HCT116 (cell line): ENCODE data around the gene SLC22A12. TPM values are rescaled to one million over a fixed set of nuclear protein-coding genes. Genes with fewer than 3 reads are reported as not detected.

Source experiments
- ATAC-seq: fragments of 200-7000 bp; cut with Tn5 transposase; 2 replicates; pipeline ENCODE4 v1.9.1; 2020; ENCODE audit warnings: mild to moderate bottlenecking, moderate library complexity
- BruUV-seq: library from RNA; stranded (reverse); fragments of 400-500 nt; replicated peaks from 2 replicates; lab custom pipeline; 2021; lab: Mats Ljungman, UMichigan
- CTCF ChIA-PET: fragments of 300-600 bp; sonication (Branson Sonifier 250); formaldehyde crosslinking; loops from one replicate; lab custom pipeline; 2021; ENCODE audit warnings: antibody characterized with exemption; lab: Charles Lee
- POLR2A ChIA-PET: fragments of 300-600, 350-600 bp; sonication (Branson Sonifier 250); formaldehyde crosslinking; loops from one replicate; lab custom pipeline; 2021; ENCODE audit warnings: antibody characterized with exemption; lab: Charles Lee
- RAD21 ChIA-PET, 2 experiments: fragments of 300-600 bp; sonication (Branson Sonifier 250); formaldehyde crosslinking; loops; one replicate each; lab custom pipeline; 2023; ENCODE audit warnings: low total read pairs in 2 of 2; ENCODE audit not compliant: uncharacterized antibody in 2 of 2, unreplicated experiment in 2 of 2, low non-redundant PET in 1 of 2; lab: Charles Lee
- DNase-seq: peaks from one replicate; pipeline ENCODE4 v3.0.0-alpha.2; 2010; ENCODE audit warnings: low read depth, low spot score
- H2AFZ ChIP-seq: fragments of 200-600 bp; shearing (Covaris generic), sonication (generic); 2 replicates; pipeline ENCODE4 v1.6.1; 2017; ENCODE audit warnings: low read depth, mixed run types, mixed read lengths, antibody characterized with exemption, low read length; ENCODE audit not compliant: poor library complexity, severe bottlenecking
- H3K27ac ChIP-seq: 2 replicates; pipeline ENCODE4 v1.5.1; 2012; ENCODE audit warnings: low read depth, low read length
- H3K27me3 ChIP-seq: fragments of 200-600 bp; sonication (generic); 2 replicates; pipeline ENCODE4 v1.6.1; 2016; ENCODE audit warnings: mixed run types, low read length, mixed read lengths; ENCODE audit not compliant: insufficient read depth
- H3K36me3 ChIP-seq, 2 experiments: fragments of 200-500 bp in 1 of 2; fragments of 200-600 bp in 1 of 2; sonication (Bioruptor generic) in 1 of 2; sonication (generic) in 1 of 2; 2 replicates each; pipeline versions ENCODE4 v1.5.1 to v1.6.1; 2014 to 2016; ENCODE audit warnings: low read length in 2 of 2, inconsistent platforms in 1 of 2, mixed read lengths in 1 of 2, mixed run types in 1 of 2; ENCODE audit not compliant: insufficient read depth in 2 of 2, control insufficient read depth in 1 of 2
- H3K4me1 ChIP-seq, 2 experiments: fragments of 200-600 bp in 1 of 2; sonication (generic) in 1 of 2; 2 replicates each; pipeline versions ENCODE4 v1.5.1 to v1.6.1; 2012 to 2017; ENCODE audit warnings: low read length in 2 of 2, inconsistent platforms in 1 of 2, mild to moderate bottlenecking in 1 of 2, mixed read lengths in 1 of 2, mixed run types in 1 of 2, moderate library complexity in 1 of 2; ENCODE audit not compliant: insufficient read depth in 2 of 2, control insufficient read depth in 1 of 2
- H3K4me2 ChIP-seq: fragments of 200-600 bp; sonication (generic); 2 replicates; pipeline ENCODE4 v1.6.1; 2017; ENCODE audit warnings: mixed run types, low read length, mixed read lengths
- H3K4me3 ChIP-seq, 2 experiments: fragments of 200-600 bp in 1 of 2; sonication (generic) in 1 of 2; replicated peaks in 1 of 2; 2 replicates each; pipeline ENCODE4 v1.5.1; 2011 to 2016; ENCODE audit warnings: low read length in 2 of 2, control low read depth in 1 of 2, low read depth in 1 of 2, mild to moderate bottlenecking in 1 of 2, mixed read lengths in 1 of 2, mixed run types in 1 of 2
- H3K79me2 ChIP-seq: fragments of 200-600 bp; sonication (generic); 2 replicates; pipeline ENCODE4 v1.6.1; 2017; ENCODE audit warnings: mild to moderate bottlenecking, mixed run types, low read length, moderate library complexity, mixed read lengths; ENCODE audit not compliant: insufficient read depth
- H3K9ac ChIP-seq: fragments of 200-600 bp; sonication (generic); 2 replicates; pipeline ENCODE4 v1.6.1; 2016; ENCODE audit warnings: low read length, mixed read lengths
- H3K9me2 ChIP-seq: fragments of 200-600 bp; sonication (generic), shearing (Covaris generic); 2 replicates; pipeline ENCODE4 v1.6.1; 2017; ENCODE audit warnings: mixed run types, mild to moderate bottlenecking, moderate library complexity; ENCODE audit not compliant: insufficient read depth
- H3K9me3 ChIP-seq, 2 experiments: fragments of 200-500 bp in 1 of 2; fragments of 200-600 bp in 1 of 2; sonication (Bioruptor generic) in 1 of 2; sonication (generic) in 1 of 2; 2 replicates each; pipeline ENCODE4 v1.6.1; 2014 to 2017; ENCODE audit warnings: low read length in 2 of 2, mixed read lengths in 2 of 2, inconsistent platforms in 1 of 2, low read depth in 1 of 2, mild to moderate bottlenecking in 1 of 2, mixed run types in 1 of 2, moderate library complexity in 1 of 2; ENCODE audit not compliant: control insufficient read depth in 1 of 2, insufficient read depth in 1 of 2
- H4K20me1 ChIP-seq: fragments of 200-600 bp; sonication (generic), shearing (Covaris generic); 2 replicates; pipeline ENCODE4 v1.6.1; 2017; ENCODE audit warnings: mixed run types, mild to moderate bottlenecking, moderate library complexity; ENCODE audit not compliant: insufficient read depth
- CBX3 ChIP-seq: IDR thresholded peaks from 2 replicates; pipeline ENCODE4 v1.6.1; 2012; ENCODE audit warnings: low read depth
- CEBPB ChIP-seq: IDR thresholded peaks from 2 replicates; pipeline ENCODE4 v1.6.1; 2012; ENCODE audit warnings: low read depth
- ELF1 ChIP-seq: IDR thresholded peaks from 2 replicates; pipeline ENCODE4 v1.6.1; 2012; ENCODE audit warnings: low read depth, borderline replicate concordance
- EZH2 ChIP-seq: fragments of 200-600 bp; sonication (generic); IDR thresholded peaks from 2 replicates; pipeline ENCODE4 v1.6.1; 2017; ENCODE audit warnings: antibody characterized with exemption, mixed run types
- EZH2phosphoT487 ChIP-seq: fragments of 200-600 bp; IDR thresholded peaks from 2 replicates; pipeline ENCODE4 v1.6.1; 2018; ENCODE audit warnings: antibody characterized with exemption, borderline replicate concordance
- FOSL1 ChIP-seq: IDR thresholded peaks from 2 replicates; pipeline ENCODE4 v1.6.1; 2012; ENCODE audit warnings: low read depth
- JUND ChIP-seq: IDR thresholded peaks from 2 replicates; pipeline ENCODE4 v1.6.1; 2012
- POLR2AphosphoS5 ChIP-seq: IDR thresholded peaks from 2 replicates; pipeline ENCODE4 v1.6.1; 2011; ENCODE audit warnings: mild to moderate bottlenecking, low read depth, low read length, moderate library complexity
- RAD21 ChIP-seq: IDR thresholded peaks from 2 replicates; pipeline ENCODE4 v1.6.1; 2012; ENCODE audit warnings: low read depth, mild to moderate bottlenecking
- REST ChIP-seq: IDR thresholded peaks from 2 replicates; pipeline ENCODE4 v1.6.1; 2012; ENCODE audit warnings: low read depth
- SIN3A ChIP-seq: IDR thresholded peaks from 2 replicates; pipeline ENCODE4 v1.6.1; 2012; ENCODE audit warnings: low read depth
- SP1 ChIP-seq: IDR thresholded peaks from 2 replicates; pipeline ENCODE4 v1.6.1; 2012; ENCODE audit warnings: low read depth
- SRF ChIP-seq: IDR thresholded peaks from 2 replicates; pipeline ENCODE4 v1.6.1; 2012; ENCODE audit warnings: low read depth
- TCF7L2 ChIP-seq: IDR thresholded peaks from 2 replicates; pipeline ENCODE4 v1.7.0; 2011; ENCODE audit warnings: borderline replicate concordance, inconsistent platforms; ENCODE audit not compliant: insufficient read depth, insufficient read length; ENCODE audit errors: extremely low read depth
- YY1 ChIP-seq: IDR thresholded peaks from 2 replicates; pipeline ENCODE4 v1.6.1; 2011; ENCODE audit warnings: low read length, low read depth, moderate library complexity, mild to moderate bottlenecking; ENCODE audit not compliant: insufficient replicate concordance; ENCODE audit errors: extremely low read depth
- ZFX ChIP-seq: fragments of 450-650 bp; IDR thresholded peaks from 2 replicates; pipeline ENCODE4 v1.6.1; 2017
- ZNF274 ChIP-seq: fragments of 200-500 bp; sonication (Bioruptor generic); IDR thresholded peaks from 2 replicates; pipeline ENCODE4 v1.6.1; 2014; ENCODE audit warnings: mild to moderate bottlenecking, low read depth, low read length, inconsistent platforms
- intact Hi-C: fragments of 100-400 bp; cut with micrococcal nuclease; formaldehyde crosslinking; loops from 2 replicates; pipeline ENCODE4 v1.10.0; 2022
- total RNA-seq: library from RNA; stranded (reverse); gene quantifications from one replicate; pipeline ENCODE4 v1.2.1, GENCODE V29; 2021; ENCODE audit not compliant: unreplicated experiment
- TF ChIP-seq, protein P1 (sequence below), 3 experiments: fragments of 200-600 bp in 1 of 3; sonication (generic) in 1 of 3; IDR thresholded peaks in 2 of 3; conservative IDR thresholded peaks in 1 of 3; 2 replicates each; pipeline ENCODE4 v1.5.1; 2012 to 2017; ENCODE audit warnings: low read depth in 2 of 3, low read length in 2 of 3, antibody characterized with exemption in 1 of 3, borderline replicate concordance in 1 of 3, control low read depth in 1 of 3, mild to moderate bottlenecking in 1 of 3, mixed read lengths in 1 of 3, mixed run types in 1 of 3, moderate library complexity in 1 of 3; ENCODE audit not compliant: insufficient read depth in 1 of 3

Gene SLC22A12
- total RNA-seq, 1 experiment from 2014 or later: not detected

DNA sequence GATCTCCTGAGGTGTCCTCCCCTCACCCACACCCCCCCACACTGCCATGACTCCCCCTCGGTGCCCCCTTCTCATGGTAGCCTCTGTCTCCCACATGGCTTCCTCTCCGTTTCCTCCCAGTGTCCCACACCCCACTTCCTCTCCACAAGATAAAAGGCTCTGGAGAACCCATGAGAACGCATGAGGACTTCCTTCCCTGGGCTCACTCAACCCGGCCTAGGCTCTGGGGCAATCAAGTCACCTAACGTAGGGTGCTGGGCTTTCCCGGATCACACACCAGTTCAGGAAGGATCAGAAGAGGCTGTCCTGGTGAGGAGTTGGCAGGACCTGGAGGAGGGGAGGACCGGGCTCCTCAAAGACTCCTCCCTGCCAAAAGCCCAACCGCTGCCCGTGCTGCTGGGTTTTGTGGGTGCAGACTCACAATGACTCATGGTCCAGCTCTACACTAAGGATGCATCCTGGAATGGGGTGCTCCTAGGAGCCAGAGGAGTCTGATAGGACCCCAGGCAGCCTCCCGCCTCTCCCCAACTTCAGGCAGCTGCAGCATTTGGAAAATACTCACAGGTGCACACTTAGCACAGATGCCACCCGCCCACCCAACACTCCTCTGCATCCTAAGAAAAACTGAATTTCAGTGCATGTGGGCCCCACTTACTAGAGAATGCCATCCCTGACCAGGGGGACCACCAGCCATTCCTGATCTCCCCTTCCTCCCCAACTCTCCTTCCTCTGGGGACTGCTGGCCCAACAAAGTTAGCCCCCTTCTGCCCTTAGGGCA is 21.0 kb downstream of the SLC22A12 start:
- Histone ChIP-seq H3K27me3 (no peaks in the 10 kb centered on the region), H3K36me3 (no peaks in the 10 kb centered on the region), H3K4me3 (no peak overlapping the region), H3K79me2 (no peaks in the 10 kb centered on the region), H3K4me1 (no peaks in the 10 kb centered on the region), H3K27ac (no peak overlapping the region), H3K4me2 (no peak overlapping the region), H3K9me2 (no peaks in the 10 kb centered on the region), H3K9me3 (no peaks in the 10 kb centered on the region), H4K20me1 (no peaks in the 10 kb centered on the region), H2AFZ (no peak overlapping the region), H3K9ac (no peak overlapping the region)
- intact Hi-C loops: no loop called here
- ChIA-PET RAD21 (no interaction called here), POLR2A (no interaction called here), CTCF (interaction anchor here (1.1 kb wide), 1 partner anchor 76 kb away, joined by 3 read pairs; no protein-coding TSS in a partner anchor)
- ATAC-seq (no peak), DNase-seq (no peak)
- TF ChIP-seq JUND (no peak), REST (no peak), ZFX (no peak), CEBPB (no peak), YY1 (no peak), EZH2phosphoT487 (no peak), SRF (no peak), TCF7L2 (no peak), SIN3A (no peak), EZH2 (no peak), POLR2AphosphoS5 (no peak), ELF1 (no peak), FOSL1 (no peak), RAD21 (no peak), ZNF274 (no peak), CBX3 (no peak), SP1 (no peak)
- TF ChIP-seq, protein P1, sequence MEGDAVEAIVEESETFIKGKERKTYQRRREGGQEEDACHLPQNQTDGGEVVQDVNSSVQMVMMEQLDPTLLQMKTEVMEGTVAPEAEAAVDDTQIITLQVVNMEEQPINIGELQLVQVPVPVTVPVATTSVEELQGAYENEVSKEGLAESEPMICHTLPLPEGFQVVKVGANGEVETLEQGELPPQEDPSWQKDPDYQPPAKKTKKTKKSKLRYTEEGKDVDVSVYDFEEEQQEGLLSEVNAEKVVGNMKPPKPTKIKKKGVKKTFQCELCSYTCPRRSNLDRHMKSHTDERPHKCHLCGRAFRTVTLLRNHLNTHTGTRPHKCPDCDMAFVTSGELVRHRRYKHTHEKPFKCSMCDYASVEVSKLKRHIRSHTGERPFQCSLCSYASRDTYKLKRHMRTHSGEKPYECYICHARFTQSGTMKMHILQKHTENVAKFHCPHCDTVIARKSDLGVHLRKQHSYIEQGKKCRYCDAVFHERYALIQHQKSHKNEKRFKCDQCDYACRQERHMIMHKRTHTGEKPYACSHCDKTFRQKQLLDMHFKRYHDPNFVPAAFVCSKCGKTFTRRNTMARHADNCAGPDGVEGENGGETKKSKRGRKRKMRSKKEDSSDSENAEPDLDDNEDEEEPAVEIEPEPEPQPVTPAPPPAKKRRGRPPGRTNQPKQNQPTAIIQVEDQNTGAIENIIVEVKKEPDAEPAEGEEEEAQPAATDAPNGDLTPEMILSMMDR (IDR thresholded peaks at IDR 0.05 in 2 of 3, conservative IDR thresholded peaks at IDR 0.05 in 1 of 3; ENCODE audit: borderline replicate concordance in 1 of 3, insufficient read depth in 1 of 3, low read depth in 2 of 3, low read length in 2 of 3): no peak
- no TSS peak for BruUV-seq
